Left kidney (tissue), 8 donors: ENCODE data around the gene EPYC. TPM values are rescaled to one million over a fixed set of nuclear protein-coding genes. Genes with fewer than 3 reads are reported as not detected.

Experiments
- DNase-seq: peaks from one replicate; pipeline ENCODE4 v3.0.0-alpha.2; 2013
- long read RNA-seq, 8 donors: transcript quantifications; one replicate each; lab custom pipeline, GENCODE V29; 2026
- polyA plus RNA-seq: library from polyadenylated mRNA; unstranded; fragments of 120-200 nt; gene quantifications from one replicate; pipeline ENCODE4 v1.2.1, GENCODE V29; 2013; ENCODE audit not compliant: insufficient read length

Gene EPYC, protein sequence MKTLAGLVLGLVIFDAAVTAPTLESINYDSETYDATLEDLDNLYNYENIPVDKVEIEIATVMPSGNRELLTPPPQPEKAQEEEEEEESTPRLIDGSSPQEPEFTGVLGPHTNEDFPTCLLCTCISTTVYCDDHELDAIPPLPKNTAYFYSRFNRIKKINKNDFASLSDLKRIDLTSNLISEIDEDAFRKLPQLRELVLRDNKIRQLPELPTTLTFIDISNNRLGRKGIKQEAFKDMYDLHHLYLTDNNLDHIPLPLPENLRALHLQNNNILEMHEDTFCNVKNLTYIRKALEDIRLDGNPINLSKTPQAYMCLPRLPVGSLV
- polyA plus RNA-seq, result not detected
- long read RNA-seq, donor 1, result 0 reads
- long read RNA-seq, donor 2, result 0 reads
- long read RNA-seq, donor 3, result 0 reads
- long read RNA-seq, donor 4, result 0 reads
- long read RNA-seq, donor 5, result 0 reads
- long read RNA-seq, donor 6, result 0 reads
- long read RNA-seq, donor 7, result 0 reads
- long read RNA-seq, donor 8, result 0 reads

DNA sequence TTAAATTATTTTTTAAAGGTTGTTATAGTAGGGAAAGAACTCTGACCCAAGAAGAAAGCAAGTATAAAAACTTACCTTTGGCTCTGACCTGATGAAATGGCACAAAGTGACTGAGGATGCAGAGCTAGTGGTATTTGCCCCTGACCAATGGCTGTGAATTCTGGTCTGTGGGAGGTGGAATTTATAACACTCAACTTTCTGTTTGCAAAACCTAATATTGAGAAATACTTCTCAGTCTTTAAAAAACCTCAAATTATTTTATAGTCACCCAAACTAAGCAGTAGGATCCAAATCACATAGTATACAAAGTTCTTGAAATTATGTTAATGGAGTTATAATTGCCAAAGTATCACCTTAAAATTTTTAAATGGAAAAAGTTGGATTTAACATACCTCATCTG is at the start of gene EPYC:
Gene EPYC (minus strand): TSS at position 101 of the 400 bp plus-strand sequence. CDS start 2,407 bp downstream, outside the sequence.
- DNase-seq, result no peak

DNA sequence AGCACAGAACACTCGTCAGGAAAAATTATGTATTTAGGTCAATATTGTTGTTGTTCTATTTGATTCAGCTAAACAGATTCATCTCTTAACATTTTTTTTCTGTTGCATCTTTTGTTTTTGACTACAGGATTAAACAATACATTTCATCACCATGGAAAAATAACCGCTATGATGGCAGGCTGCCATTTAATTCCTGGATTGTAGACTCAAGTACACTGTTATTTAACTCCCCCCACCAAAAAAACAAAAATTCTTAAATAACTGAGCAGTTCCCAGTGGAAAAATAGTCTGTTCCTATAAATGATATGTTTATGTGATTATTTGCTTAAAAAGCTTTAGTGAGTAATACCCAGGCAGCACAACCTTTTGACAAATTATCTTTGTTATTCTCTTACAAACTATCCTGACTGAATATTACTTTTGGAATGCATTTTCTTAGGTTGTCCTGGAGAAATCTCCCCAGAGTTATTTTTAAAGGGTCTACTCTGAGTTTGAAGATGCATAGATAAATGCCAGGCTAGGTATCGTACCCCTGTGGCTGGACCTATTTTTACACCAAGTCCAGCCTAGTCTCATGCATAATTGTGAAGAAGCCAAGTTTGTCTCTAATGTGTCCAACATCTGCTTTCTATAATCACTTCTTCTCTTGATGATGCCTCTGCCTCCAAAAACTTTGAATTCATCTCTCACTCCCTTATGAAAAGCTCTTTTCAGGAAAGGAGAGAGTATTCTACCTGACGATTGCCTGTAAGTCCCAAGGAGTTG is 49.4 kb upstream of the EPYC start:
- peak; percentile 43 for DNase-seq

DNA sequence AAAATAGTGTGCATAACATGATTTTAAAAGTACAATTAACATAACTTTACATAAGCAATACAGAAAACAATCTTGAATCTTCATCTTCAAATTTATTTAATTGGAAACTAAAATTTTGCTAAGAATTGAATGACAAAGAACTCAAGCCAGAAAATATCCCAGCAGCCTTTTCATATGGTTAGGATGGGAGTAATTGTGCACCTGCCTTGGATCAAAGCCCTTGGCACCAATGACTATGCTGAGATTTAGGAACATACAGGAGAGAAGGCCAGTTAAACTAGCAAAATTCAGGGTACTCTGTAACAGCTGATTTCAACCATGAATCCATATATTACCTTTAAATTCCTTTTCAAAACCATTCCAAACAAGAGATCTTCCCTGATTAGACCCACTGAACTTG is 47.3 kb upstream of the EPYC start:
- DNase-seq, result no peak

DNA sequence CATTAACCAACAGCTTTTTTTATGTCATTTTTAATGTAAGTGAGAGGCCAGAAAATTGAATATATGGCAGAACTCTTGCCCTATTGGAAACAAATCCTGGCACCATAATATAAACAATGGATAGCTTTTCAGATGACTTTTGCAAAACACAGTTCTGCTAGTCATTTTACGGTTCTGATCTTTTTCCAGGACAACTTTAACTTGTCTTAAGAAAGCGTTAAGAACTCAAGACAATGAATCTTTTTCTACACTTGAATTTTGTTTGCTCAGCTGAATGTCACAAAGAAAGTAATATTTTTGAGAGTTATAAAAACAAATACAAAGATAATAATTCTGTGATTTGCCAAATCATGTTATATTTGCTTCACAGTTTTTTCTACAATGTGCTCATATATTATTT is 39.8 kb upstream of the EPYC start:
- peak; percentile 20 for DNase-seq

DNA sequence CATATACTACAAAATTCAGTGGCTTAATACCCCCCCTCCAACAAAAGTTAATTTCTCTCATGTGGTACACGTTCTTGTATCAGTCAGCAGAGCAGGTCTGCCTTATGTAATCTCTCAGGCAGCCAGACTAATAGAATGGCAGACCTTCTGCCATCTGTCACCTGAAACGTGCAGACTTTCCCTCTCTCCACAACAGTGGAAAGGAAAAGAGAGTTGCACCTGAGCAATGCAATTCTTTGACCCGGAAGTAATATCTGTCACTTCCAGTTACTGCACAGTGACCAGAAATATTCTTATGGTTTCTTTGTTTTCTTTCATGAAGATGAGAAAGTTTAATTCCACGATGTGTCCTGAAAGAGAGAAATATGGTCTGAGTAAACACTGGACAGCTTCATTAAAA is 38.6 kb upstream of the EPYC start:
- no peak for DNase-seq

DNA sequence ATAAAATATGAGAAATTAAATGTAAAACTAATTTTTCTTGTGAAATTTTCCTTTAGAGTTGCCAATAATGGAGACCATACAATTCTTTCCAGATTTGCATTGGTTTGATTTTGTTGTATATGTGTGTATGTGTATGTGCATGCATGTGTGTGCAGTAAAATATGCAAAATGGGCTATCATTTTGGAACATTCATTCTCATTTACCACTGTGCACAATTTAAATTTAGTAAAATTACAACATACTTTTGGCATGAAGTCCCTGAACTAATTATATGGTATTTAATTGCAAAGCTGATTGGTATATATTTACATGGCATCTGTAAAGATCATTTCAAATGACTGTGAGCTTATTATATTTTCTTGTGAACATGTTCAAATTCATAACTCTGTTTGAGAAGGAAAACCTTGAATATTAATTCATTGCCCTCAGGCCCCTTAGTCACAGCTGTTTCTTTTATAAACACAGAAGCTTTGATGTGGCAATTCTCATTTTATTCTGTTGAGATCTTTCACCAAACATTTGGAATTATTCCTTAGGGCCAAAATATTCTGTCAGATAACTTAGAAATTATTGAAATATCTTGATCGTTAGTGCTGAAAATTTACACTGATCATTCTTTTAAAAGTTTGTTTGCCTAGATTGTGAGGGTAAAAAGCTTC is 35.5 kb upstream of the EPYC start:
- DNase-seq, result no peak

DNA sequence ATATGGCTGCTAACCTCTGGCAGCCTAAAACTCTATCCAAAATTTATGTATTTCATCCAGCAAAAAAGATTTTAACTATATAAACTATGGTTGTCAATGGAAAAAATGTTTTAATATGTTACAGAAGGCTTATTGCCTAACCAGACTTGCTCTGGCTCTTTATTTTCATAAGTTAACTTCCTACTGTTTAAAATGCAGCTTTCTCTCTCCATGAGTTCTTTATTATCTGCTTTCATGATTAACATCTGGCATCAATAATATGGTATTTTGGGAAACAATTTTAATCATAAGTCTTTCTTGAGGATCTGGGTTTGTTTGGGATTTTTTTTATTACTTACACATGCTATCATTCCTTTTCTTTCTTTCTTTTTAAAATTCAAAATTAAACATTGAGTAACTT is 32.5 kb upstream of the EPYC start:
- DNase-seq, result no peak

DNA sequence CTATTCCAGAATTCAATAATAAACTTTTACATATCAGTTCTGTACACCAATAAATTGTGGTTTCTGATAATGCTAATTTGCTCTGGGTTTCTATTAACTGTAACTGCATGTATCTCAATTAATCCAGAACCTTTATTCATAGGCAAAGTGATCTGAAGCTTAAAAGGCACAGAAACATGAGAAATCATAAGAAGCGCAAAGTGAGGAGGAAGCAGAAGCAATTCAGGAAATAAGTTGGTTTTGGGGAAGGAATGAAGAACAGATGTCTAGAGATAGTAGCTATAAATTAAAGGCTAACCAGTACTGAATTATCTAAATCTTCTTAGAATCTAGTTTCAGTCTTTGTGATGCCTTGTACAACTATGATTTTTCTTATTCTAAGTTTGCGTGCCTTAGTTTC is 28.5 kb upstream of the EPYC start:
- no peak for DNase-seq

DNA sequence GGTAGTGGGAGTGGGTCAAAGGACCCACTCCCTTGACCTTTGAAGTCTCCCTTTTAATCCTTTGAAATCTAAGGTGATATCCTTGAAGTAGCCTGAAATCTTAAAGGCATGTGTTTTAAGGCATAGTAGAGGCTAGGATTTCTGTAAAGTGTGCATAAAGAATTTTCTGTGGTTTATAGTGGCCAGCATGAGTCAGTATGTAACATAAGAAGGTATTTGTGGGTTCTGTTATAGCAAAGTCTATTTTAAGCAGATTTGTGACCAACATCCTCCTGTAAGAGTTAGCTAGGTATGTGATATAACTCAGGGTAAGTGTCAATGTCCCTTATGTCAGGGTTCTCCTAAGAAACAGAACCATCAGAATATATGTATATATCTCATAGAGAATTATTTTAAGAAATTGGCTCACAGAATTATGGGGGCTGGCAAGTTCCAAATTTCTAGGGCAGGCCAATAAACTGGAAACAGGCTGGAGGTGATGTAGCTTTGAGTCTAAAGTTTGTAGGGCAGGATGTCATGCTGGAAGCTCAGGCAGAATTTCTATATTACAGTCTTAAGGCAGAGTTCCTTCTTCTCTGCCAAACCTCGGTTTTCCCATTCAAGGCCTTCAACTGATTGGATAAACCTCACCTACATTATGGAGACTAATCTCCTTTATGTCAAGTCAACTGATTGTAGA is 18.7 kb upstream of the EPYC start:
- DNase-seq, result no peak

DNA sequence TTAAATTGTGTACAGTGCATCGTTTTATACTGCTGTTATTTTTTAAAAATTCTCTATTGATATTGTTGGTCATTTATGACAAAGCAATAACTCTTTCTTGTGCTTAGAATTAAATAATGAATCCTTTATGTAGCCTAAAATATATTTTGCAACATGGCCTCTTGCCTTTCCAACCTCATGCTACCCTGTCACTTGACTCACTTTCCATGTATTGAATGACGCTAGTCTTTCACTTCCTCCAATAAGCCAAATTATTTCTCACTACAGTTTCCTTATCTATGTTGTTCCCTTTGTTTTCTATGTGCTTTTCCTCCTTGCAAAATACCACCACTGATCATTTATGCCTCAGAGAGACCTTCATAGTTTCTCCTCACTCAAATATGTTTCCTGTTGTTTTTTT is 16.3 kb upstream of the EPYC start:
- DNase-seq, result no peak

DNA sequence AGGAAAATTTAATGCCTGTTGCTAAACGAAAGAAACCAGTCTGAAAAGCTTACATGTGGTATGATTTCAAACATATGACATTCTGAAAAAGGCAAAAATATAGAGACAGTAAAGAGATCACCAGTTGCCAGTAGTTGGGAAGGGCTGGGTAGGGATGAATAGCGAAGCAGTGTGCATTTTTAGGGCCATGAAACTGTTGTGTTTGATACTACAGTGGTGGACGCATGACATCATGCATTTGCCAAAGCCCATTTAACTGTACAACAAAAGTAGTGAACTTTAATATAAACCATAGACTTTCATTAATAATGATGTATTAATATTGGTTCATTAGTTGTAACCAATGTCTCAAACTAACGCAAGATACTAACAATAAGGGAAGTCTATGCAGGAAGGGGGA is 14.7 kb upstream of the EPYC start:
- DNase-seq, result no peak

DNA sequence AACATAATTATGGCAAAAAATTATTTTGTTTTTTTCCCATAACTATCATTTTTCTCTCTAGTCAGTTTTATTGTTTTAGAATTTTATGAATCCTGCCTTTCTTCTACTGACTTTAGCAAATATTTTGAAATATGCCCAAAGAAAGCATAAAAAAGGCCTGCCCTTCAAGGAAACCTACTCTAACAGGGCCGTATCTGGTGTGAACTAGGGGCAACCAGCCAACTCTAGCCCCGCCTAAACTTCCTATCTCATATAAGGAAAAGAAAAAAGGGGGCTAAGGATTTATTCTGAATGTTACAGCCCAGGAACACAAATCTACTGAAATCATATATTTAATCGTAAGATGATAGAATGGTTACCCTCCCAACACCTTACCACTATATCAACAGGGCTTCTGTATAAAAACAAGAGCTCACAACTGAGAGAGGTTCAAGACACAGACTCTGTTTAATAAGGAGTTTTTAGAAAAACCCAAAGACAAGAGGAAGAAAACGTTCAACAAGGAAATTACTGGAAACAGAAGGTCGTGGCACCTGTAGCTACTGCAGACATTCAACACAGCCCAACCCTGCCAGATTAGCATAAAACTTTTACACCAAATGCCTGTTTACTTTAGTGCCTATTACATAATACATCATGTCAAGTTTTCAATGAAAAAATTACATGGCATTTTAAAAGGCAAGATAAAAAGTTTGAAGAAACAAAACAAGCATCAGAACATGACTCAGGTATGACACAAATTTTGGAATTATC is 12.9 kb upstream of the EPYC start:
- DNase-seq, result no peak

DNA sequence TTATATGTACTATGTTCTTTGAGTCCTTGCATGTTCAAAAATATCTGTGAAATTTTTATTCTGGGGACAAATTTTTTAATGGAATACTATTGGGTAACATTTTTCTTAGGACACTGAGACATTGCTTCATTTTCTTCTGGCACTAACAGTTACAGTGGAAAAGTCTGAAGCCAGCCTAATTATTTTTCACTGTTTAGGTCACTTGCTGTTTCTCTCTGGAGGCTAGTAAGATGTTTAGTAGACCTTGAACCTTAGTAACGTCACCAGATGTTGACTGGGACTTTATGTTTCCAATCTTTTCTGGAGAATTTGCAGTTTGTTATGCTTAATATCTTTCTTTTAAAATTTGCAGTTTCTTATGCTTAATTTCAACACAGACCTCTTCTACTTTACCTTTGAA is 12.3 kb upstream of the EPYC start:
- no peak for DNase-seq

DNA sequence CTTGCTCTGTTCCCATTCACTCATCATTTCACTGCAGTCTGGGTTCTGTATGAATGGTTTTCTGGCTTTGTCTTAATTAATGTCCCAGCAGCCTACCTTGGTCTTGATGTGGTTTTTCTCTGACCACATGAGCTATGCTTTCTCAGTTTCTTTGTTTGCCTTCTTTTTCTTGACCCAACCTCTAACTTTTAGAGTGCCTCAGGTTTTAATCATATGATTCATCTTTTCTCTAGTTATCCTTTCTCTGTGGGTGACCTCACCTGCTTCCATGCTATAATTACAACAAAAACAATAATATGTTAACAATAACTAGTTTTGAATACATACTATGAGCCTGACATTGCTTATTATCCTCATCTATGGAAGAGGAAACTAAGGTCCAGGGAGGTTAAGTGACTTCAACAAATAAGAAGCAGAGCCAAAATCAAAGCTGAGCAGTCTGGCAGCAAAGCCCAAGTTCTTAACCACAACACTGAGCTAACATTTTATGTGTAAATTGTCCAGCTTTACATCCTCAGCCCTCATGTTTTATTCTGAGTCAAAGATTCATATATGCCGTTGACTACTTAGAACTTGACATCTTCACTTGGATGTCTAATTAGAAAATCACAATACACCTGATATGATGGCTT is 4.7 kb upstream of the EPYC start:
- DNase-seq, result peak; percentile 4

DNA sequence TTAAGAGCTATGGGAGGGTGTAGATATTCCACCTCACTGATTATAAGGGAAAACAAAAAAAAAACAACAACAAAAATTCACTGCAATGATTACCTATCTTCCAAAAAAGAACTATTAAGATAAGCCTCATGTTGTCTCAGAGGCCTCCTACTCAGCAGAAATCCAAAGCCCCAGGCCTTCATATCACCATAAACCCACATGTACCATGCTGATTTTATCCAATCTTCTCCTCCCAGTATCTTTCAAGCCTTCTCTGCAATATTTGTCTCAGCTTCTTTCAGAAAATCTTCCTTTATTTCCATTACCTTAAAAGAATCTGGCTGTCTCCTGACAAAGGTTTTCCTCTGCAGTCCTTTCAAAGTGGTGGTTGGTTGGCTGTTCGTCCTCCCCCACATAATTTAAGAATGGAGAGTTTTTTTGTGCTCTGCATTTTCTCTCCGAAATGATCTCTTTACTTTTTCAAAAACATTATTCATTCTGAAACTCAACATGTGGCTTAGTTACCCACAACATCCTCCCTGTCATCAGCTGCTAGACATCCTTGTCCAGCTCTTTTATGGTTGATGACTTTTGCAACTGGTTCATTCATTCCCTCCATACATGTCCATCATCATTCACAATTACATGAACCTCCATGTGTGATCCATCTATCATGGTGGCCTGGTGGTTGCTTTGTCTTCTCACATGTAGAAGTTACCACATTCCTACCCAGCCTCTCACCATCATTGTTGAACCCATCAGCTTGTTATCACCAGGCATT is 2.9 kb upstream of the EPYC start:
- DNase-seq, result no peak

DNA sequence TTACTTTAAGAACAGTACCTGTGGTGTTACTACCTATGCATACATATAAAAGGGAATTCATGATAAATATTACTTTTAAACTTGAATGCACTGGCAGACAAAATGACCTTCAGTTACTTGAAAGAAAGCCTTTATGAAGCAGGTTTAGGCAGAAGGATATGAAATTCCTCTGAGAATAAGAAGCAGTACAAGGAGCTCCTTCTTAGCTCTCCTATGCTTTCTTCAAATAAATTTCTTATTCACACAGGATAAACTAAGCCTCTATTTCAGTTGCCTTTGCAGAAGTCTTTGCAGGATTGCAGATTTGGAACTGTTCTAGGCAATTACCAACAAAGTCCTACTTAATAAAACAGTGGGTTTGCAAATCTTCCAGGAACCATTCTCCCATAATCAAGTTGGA is 1.0 kb downstream of the EPYC start:
- no peak for DNase-seq

DNA sequence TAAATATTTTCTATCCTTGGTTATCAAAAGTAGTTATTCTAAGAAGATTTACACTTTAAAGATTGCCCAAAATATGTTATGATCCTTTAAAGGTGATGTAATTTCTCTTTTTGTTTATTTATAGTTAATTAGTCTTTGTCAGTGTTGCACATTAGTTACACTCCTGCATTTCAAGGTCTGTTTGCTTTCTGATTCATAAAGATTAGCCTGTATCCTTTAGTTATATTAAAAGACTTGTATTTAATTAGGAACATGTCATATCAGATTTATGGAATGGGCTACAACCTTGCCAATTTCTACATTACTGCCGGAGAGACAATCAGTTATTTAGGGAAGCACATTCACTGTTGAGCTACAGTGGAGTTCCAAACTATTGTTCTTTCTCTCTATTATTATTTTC is 3.5 kb downstream of the EPYC start:
- DNase-seq, result no peak

DNA sequence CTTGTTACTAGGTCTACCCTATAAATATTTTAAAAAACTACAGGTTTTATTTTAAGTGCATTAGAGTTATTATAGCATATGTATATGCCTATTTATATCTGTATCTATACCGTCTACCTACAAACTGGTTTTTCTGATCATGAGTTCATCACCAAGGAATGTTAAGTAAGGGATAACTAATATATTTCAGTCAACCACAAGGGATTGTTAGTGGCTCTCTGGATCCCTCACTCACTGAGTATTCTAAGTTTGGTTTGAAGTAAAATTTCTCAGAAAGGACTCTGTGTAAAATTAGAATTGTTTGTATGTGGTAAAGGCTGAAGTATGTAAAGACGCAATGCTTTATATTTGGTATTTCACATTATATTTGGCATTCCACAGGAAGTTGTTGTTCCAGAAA is 4.8 kb downstream of the EPYC start:
- no peak for DNase-seq

DNA sequence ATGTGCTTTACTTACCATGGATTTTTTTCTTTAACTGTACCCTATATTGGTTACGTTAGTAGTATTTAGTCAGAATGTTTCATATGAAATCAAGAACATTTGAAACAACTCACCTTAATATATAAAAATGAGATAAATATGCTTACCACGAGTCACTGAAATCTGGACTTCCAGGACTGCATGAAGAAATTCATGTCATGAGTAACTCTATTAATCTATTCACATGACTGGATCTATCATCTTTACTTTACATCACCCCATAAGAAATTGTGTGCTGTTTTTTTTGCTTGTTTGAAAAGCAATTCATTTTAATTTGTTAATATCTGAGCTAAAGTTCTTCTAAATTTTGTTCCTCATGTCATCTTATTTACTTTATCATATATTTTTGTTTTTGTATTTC is 5.2 kb downstream of the EPYC start:
- no peak for DNase-seq

DNA sequence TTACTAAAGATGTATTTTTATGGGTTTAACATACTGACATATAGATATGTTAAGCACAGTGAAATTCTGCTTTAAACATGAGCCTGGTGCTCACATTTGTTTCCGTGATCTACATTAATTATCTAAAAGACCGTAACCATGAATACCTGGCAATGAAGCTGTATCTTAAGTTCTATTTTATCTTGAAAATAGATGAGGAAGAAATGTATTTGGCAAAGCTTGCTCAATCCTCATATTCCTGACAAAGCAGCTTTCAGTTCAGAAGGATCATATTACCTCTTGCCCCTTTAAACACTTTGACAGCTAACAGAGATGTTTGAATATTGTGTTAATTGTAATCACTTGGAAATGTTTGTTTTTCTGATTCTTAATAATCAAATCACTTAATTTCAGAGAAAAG is 9.8 kb downstream of the EPYC start:
- no peak for DNase-seq
